Bronchial epithelial cell (primary cell): ENCODE results near the gene ZDHHC19. TPM values are rescaled to one million over a fixed set of nuclear protein-coding genes. Genes with fewer than 3 reads are reported as not detected.

ENCODE experiments used
- DNase-seq: peaks from one replicate; pipeline ENCODE4 v3.0.0-alpha.2; 2010; ENCODE audit warnings: low read depth
- FAIRE-seq: peaks from 2 replicates; lab custom pipeline; 2011; peaks lifted over from hg19 to GRCh38; lab: Jason Lieb, UNC
- H3K27me3 ChIP-seq: 2 replicates; pipeline ENCODE4 v1.5.1; 2011; ENCODE audit warnings: low read length; ENCODE audit not compliant: control insufficient read depth, insufficient read depth
- H3K36me3 ChIP-seq: 2 replicates; pipeline ENCODE4 v1.5.1; 2011; ENCODE audit warnings: low read length; ENCODE audit not compliant: control insufficient read depth, insufficient read depth
- H3K4me3 ChIP-seq: 2 replicates; pipeline ENCODE4 v1.5.1; 2011; ENCODE audit warnings: mild to moderate bottlenecking, low read depth, low read length, control low read depth
- total RNA-seq: library from RNA; depleted of rRNA; stranded (reverse); fragments of >200 nt; gene quantifications from 2 replicates; pipeline ENCODE4 v1.2.1, GENCODE V29; 2014
- TF ChIP-seq, protein P1 (sequence below): IDR thresholded peaks from 2 replicates; pipeline ENCODE4 v1.5.1; 2011; ENCODE audit warnings: mild to moderate bottlenecking, moderate library complexity, low read length, control low read depth, inconsistent platforms; ENCODE audit not compliant: insufficient read depth, severe bottlenecking

Gene ZDHHC19
- total RNA-seq, 1 donor from 2014 or later, result not detected

GRCh38 chr3:196159952-196160804, 51.0 kb downstream of the ZDHHC19 start:
- TF ChIP-seq, protein P1, sequence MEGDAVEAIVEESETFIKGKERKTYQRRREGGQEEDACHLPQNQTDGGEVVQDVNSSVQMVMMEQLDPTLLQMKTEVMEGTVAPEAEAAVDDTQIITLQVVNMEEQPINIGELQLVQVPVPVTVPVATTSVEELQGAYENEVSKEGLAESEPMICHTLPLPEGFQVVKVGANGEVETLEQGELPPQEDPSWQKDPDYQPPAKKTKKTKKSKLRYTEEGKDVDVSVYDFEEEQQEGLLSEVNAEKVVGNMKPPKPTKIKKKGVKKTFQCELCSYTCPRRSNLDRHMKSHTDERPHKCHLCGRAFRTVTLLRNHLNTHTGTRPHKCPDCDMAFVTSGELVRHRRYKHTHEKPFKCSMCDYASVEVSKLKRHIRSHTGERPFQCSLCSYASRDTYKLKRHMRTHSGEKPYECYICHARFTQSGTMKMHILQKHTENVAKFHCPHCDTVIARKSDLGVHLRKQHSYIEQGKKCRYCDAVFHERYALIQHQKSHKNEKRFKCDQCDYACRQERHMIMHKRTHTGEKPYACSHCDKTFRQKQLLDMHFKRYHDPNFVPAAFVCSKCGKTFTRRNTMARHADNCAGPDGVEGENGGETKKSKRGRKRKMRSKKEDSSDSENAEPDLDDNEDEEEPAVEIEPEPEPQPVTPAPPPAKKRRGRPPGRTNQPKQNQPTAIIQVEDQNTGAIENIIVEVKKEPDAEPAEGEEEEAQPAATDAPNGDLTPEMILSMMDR, result no peak
- DNase-seq (peak; percentile 89), FAIRE-seq (no peak)
- H3K36me3 ChIP-seq, result no peaks in the 10 kb centered on the region
- H3K27me3 ChIP-seq, result no peaks in the 10 kb centered on the region
- H3K4me3 ChIP-seq, result no peak overlapping the region

- no peak for FAIRE-seq
- H3K4me3 ChIP-seq, result no peak overlapping the region
These were observed 51.7 kb downstream of the ZDHHC19 start for GRCh38 chr3:196159526-196159925.

DNA sequence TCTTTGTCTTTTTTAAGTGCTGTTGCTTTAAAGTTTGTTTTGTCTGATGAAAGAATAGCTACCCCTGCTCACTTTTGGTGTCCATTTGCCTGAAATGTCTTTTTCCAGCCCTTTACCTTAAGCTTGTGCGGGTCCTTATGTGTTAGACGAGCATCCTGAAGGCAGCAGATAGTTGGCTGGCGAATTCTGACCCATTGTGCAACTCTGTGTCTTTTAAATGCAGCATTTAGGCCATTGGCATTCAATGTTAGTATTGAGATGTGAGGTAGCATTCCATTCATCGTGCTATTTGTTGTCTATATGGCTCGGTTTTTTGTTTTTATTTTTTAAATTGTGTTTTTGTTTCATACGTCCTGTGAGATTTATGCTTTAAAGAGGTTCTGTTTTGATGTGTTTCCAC, 55.0 kb downstream of the ZDHHC19 start:
- DNase-seq (no peak), FAIRE-seq (no peak)
- no peaks in the 10 kb centered on the region for H3K27me3 ChIP-seq
- no peak overlapping the region for H3K4me3 ChIP-seq
- H3K36me3 ChIP-seq, result no peaks in the 10 kb centered on the region
- TF ChIP-seq, protein P1, result no peak

More at GRCh38 chr3:196159526-196159925, 51.7 kb downstream of the ZDHHC19 start:
- no peaks in the 10 kb centered on the region for H3K36me3 ChIP-seq
- H3K27me3 ChIP-seq, result no peaks in the 10 kb centered on the region
- DNase-seq, result no peak
- TF ChIP-seq, protein P1, result no peak

DNA sequence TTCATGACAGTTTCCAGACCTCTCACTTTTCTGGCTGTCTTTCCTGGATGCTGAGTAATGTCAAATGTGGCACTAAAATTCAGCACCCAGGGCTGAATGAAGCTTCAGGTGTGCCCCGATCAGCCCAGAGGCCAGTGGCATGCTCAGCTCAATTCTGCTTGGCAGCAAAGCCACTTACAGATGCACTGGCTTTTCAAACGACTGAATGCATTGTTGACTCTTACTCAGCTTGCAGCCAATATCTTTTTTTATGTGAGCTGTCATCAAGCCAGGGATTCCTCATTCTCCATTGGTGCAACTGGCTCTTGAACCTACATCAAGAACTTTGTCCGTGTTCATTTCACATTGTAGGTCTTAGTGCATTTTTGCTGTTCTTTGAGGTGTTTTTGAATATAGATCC, 60.7 kb downstream of the ZDHHC19 start:
- no peak overlapping the region for H3K4me3 ChIP-seq
- TF ChIP-seq, protein P1, result no peak
- H3K36me3 ChIP-seq, result no peaks in the 10 kb centered on the region
- DNase-seq (no peak), FAIRE-seq (no peak)
- no peaks in the 10 kb centered on the region for H3K27me3 ChIP-seq

DNA sequence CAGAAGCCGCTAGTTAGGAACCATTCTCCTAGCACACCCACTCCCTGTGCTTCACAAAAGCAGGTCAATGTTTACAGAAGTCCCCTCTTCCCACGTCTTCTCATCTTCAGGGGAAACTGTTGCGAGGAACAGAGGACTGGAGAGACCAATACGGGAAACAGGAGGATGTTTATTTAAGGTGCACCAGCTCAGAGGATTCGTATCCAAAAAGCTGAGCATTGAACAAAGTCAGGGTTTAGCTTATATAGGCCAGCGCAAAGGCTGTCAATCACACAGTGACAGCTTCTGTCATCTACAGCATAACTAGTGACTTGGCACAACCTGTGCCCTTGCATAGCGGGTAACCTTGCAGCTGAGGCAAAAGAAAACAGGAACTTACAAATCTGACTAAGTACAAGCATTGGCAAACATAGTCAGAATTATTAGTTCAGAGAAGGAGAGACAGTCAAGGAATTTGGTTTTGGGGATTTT, 61.3 kb downstream of the ZDHHC19 start:
- no peak overlapping the region for H3K4me3 ChIP-seq
- TF ChIP-seq, protein P1, result no peak
- FAIRE-seq (no peak), DNase-seq (no peak)
- no peaks in the 10 kb centered on the region for H3K36me3 ChIP-seq
- no peaks in the 10 kb centered on the region for H3K27me3 ChIP-seq

DNA sequence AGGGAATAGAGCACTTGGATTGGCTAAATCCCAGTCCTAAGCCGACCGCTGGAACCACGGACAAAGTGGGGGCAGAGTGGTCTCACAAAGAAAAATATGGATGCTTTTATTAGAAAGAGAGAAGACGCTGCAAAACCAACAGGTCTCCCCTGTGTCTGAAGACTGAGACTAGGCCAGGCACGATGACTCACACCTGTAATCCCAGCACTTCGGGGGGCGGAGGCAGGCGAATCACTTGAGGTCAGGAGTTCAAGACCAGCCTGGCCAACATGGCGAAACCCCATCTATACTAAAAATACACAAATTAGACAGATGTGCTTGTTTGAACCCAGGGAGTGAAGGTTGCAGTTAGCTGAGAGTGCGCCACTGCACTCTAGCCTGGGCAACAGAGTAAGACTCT, 61.8 kb downstream of the ZDHHC19 start:
- FAIRE-seq (no peak), DNase-seq (no peak)
- TF ChIP-seq, protein P1, result no peak

More for the DNA sequence above, 61.8 kb downstream of the ZDHHC19 start:
- H3K27me3 ChIP-seq, result no peaks in the 10 kb centered on the region
- H3K4me3 ChIP-seq, result no peak overlapping the region
- H3K36me3 ChIP-seq, result no peaks in the 10 kb centered on the region
